HG03097 (cell line): ENCODE results near the gene CRYBA2.

Experiments
- ATAC-seq: cut with Tn5 transposase; IDR thresholded peaks from one replicate; pipeline ENCODE4 v1.9.1; 2021; ENCODE audit not compliant: unreplicated experiment, low FRiP score

CRYBA2 gene

GRCh38 chr2:219024059-219024458 lies 30.8 kb upstream of the CRYBA2 start:
- no peak for ATAC-seq

GRCh38 chr2:219023045-219023605 lies 29.9 kb upstream of the CRYBA2 start:
- ATAC-seq = no peak

GRCh38 chr2:219022616-219023015 lies 29.4 kb upstream of the CRYBA2 start:
- no peak for ATAC-seq

GRCh38 chr2:219022041-219022440 lies 28.8 kb upstream of the CRYBA2 start:
- no peak for ATAC-seq

GRCh38 chr2:219021591-219021990 lies 28.4 kb upstream of the CRYBA2 start:
- ATAC-seq = no peak

- ATAC-seq = no peak
Measured at GRCh38 chr2:219020604-219021365, 27.6 kb upstream of the CRYBA2 start.

- ATAC-seq = no peak
Measured at GRCh38 chr2:219019436-219019835, 26.2 kb upstream of the CRYBA2 start.

GRCh38 chr2:219018726-219019125 lies 25.5 kb upstream of the CRYBA2 start:
- ATAC-seq = no peak

- ATAC-seq = no peak
Measured at GRCh38 chr2:219018286-219018685, 25.1 kb upstream of the CRYBA2 start.

GRCh38 chr2:219017201-219017931 lies 24.1 kb upstream of the CRYBA2 start:
- ATAC-seq = no peak

GRCh38 chr2:219016721-219017120 lies 23.5 kb upstream of the CRYBA2 start:
- no peak for ATAC-seq

- ATAC-seq = no peak
Measured at GRCh38 chr2:219010873-219011272, 17.7 kb upstream of the CRYBA2 start.

GRCh38 chr2:219010162-219010756 lies 17.0 kb upstream of the CRYBA2 start:
- no peak for ATAC-seq

GRCh38 chr2:219009294-219009693 lies 16.1 kb upstream of the CRYBA2 start:
- ATAC-seq = no peak

- no peak for ATAC-seq
Measured at GRCh38 chr2:219003979-219004378, 10.8 kb upstream of the CRYBA2 start.

GRCh38 chr2:219003267-219003634 lies 10.0 kb upstream of the CRYBA2 start:
- no peak for ATAC-seq

- ATAC-seq = no peak
Measured at GRCh38 chr2:219002395-219003266, 9.4 kb upstream of the CRYBA2 start.

GRCh38 chr2:219001577-219002394 lies 8.6 kb upstream of the CRYBA2 start:
- no peak for ATAC-seq

- no peak for ATAC-seq
Measured at GRCh38 chr2:219001100-219001576, 7.9 kb upstream of the CRYBA2 start.
